Type B pancreatic cell (in vitro differentiated cells): Measurements from ENCODE around the gene HLF. TPM values are rescaled to one million over a fixed set of nuclear protein-coding genes. Genes with fewer than 3 reads are reported as not detected.
A peak's percentile ranks its signal among the peaks of the same experiment; 100 is the strongest.

ENCODE experiments used
- DNase-seq: peaks from one replicate; pipeline ENCODE4 v3.0.0; 2021; ENCODE audit warnings: mixed read lengths; ENCODE audit not compliant: unreplicated experiment; ENCODE audit errors: extremely low spot score
- H3K27ac Mint-ChIP-seq: 2 replicates; pipeline ENCODE4 v1.8.0; 2021; ENCODE audit warnings: mild to moderate bottlenecking, mixed read lengths
- H3K27me3 Mint-ChIP-seq: 2 replicates; pipeline ENCODE4 v1.8.0; 2021; ENCODE audit warnings: mixed read lengths
- H3K36me3 Mint-ChIP-seq: 2 replicates; pipeline ENCODE4 v1.8.0; 2021; ENCODE audit warnings: mixed read lengths
- H3K4me1 Mint-ChIP-seq: one replicate; pipeline ENCODE4 v1.8.0; 2021; ENCODE audit warnings: mixed read lengths; ENCODE audit not compliant: unreplicated experiment
- H3K4me3 Mint-ChIP-seq: 2 replicates; pipeline ENCODE4 v1.8.0; 2021; ENCODE audit warnings: mild to moderate bottlenecking, mixed read lengths
- H3K9me3 Mint-ChIP-seq: 2 replicates; pipeline ENCODE4 v1.8.0; 2021; ENCODE audit warnings: mixed read lengths
- CTCF ChIP-seq: fragments of 200-600 bp; sonication (generic); conservative IDR thresholded peaks from 2 replicates; pipeline ENCODE4 v1.5.0; 2021; ENCODE audit warnings: antibody characterized with exemption, mild to moderate bottlenecking
- total RNA-seq: library from RNA; stranded (reverse); gene quantifications from 2 replicates; pipeline ENCODE4 v1.2.1, GENCODE V29; 2021; ENCODE audit warnings: low replicate concordance

HLF gene
- total RNA-seq, 1 donor from 2014 or later: 2.6 TPM

GRCh38 chr17:55296171-55296695, 31.5 kb downstream of the HLF start:
- H3K36me3 Mint-ChIP-seq: no peaks in the 10 kb centered on the region
- H3K4me1 Mint-ChIP-seq: peaks cover 6% of the 10 kb centered on the region
- peaks cover 5% of the 10 kb centered on the region for H3K9me3 Mint-ChIP-seq
- H3K27ac Mint-ChIP-seq: no peak overlapping the region
- no peaks in the 10 kb centered on the region for H3K27me3 Mint-ChIP-seq
- no peak for DNase-seq
- no peak overlapping the region for H3K4me3 Mint-ChIP-seq
- TF ChIP-seq CTCF: no peak

- H3K4me3 Mint-ChIP-seq: no peak overlapping the region
- peaks cover 6% of the 10 kb centered on the region for H3K4me1 Mint-ChIP-seq
- H3K27ac Mint-ChIP-seq: no peak overlapping the region
- H3K9me3 Mint-ChIP-seq: peaks cover under 1% of the 10 kb centered on the region
- no peaks in the 10 kb centered on the region for H3K36me3 Mint-ChIP-seq
- H3K27me3 Mint-ChIP-seq: no peaks in the 10 kb centered on the region
- DNase-seq: no peak
- TF ChIP-seq CTCF: no peak
Observed at GRCh38 chr17:55296699-55297098, 31.9 kb downstream of the HLF start.

- H3K4me1 Mint-ChIP-seq: peaks cover 6% of the 10 kb centered on the region
- H3K27ac Mint-ChIP-seq: no peak overlapping the region
- H3K4me3 Mint-ChIP-seq: no peak overlapping the region
- DNase-seq: no peak
- H3K36me3 Mint-ChIP-seq: no peaks in the 10 kb centered on the region
- TF ChIP-seq CTCF: no peak
- H3K27me3 Mint-ChIP-seq: no peaks in the 10 kb centered on the region
- no peaks in the 10 kb centered on the region for H3K9me3 Mint-ChIP-seq
Observed at GRCh38 chr17:55298111-55298730, 33.5 kb downstream of the HLF start.

- no peak for DNase-seq
- Mint-ChIP-seq H3K4me3 (no peak overlapping the region), H3K27ac (peak overlapping the region; percentile 2), H3K27me3 (no peaks in the 10 kb centered on the region), H3K9me3 (no peaks in the 10 kb centered on the region), H3K36me3 (no peaks in the 10 kb centered on the region), H3K4me1 (peaks cover 6% of the 10 kb centered on the region)
- TF ChIP-seq CTCF: no peak
Observed at GRCh38 chr17:55299162-55299838, 34.5 kb downstream of the HLF start.

GRCh38 chr17:55299890-55300289, 35.1 kb downstream of the HLF start:
- no peak for TF ChIP-seq CTCF
- H3K9me3 Mint-ChIP-seq: no peaks in the 10 kb centered on the region
- DNase-seq: no peak

More at GRCh38 chr17:55299890-55300289, 35.1 kb downstream of the HLF start:
- no peak overlapping the region for H3K27ac Mint-ChIP-seq
- no peaks in the 10 kb centered on the region for H3K27me3 Mint-ChIP-seq
- H3K4me1 Mint-ChIP-seq: peaks cover 6% of the 10 kb centered on the region
- no peak overlapping the region for H3K4me3 Mint-ChIP-seq
- no peaks in the 10 kb centered on the region for H3K36me3 Mint-ChIP-seq
